ENCODE measurements around the gene SLC8A1. TPM values are rescaled to one million over a fixed set of nuclear protein-coding genes. Genes with fewer than 3 reads are reported as not detected.

Gene SLC8A1
- total RNA-seq, 2 donors from 2014 or later, result 23.2 to 28.2 TPM

GRCh38 chr2:40106061-40106460, 345.8 kb downstream of the SLC8A1 start:
- H3K27me3 ChIP-seq (replicated peaks; ENCODE audit: insufficient read depth), result no peaks in the 10 kb centered on the region
- H3K4me1 ChIP-seq (replicated peaks), result no peaks in the 10 kb centered on the region
- no peak overlapping the region for H3K27ac ChIP-seq
- intact Hi-C loops (cut with DNase I), result no loop called here
- DNase-seq (ENCODE audit: low spot score), result no peak
- no peak for TF ChIP-seq POLR2A (IDR thresholded peaks at IDR 0.05)
- TF ChIP-seq POLR2AphosphoS5 (IDR thresholded peaks at IDR 0.05), result no peak
- TF ChIP-seq CTCF (IDR thresholded peaks at IDR 0.05), result no peak
- H3K4me3 ChIP-seq, result no peak overlapping the region
- H3K9me3 ChIP-seq, result no peaks in the 10 kb centered on the region
- 87% methylated on average over 2 of the region's 2 CpGs for WGBS
- H3K36me3 ChIP-seq, result no peaks in the 10 kb centered on the region

- DNase-seq (ENCODE audit: low spot score), result no peak
- H3K27me3 ChIP-seq (replicated peaks; ENCODE audit: insufficient read depth), result no peaks in the 10 kb centered on the region
- intact Hi-C loops (cut with DNase I), result no loop called here
- no peaks in the 10 kb centered on the region for H3K9me3 ChIP-seq
- no peaks in the 10 kb centered on the region for H3K4me1 ChIP-seq (replicated peaks)
- no peaks in the 10 kb centered on the region for H3K36me3 ChIP-seq
- no peak overlapping the region for H3K4me3 ChIP-seq
- TF ChIP-seq CTCF (IDR thresholded peaks at IDR 0.05) (no peak), POLR2A (IDR thresholded peaks at IDR 0.05) (no peak), POLR2AphosphoS5 (IDR thresholded peaks at IDR 0.05) (no peak)
- WGBS, result 46% methylated on average over 5 of the region's 5 CpGs
- H3K27ac ChIP-seq, result no peak overlapping the region
Observed at GRCh38 chr2:40105593-40105992, 346.3 kb downstream of the SLC8A1 start.

- Histone ChIP-seq H3K36me3 (no peaks in the 10 kb centered on the region), H3K4me1 (replicated peaks) (no peaks in the 10 kb centered on the region), H3K27me3 (replicated peaks; ENCODE audit: insufficient read depth) (no peaks in the 10 kb centered on the region), H3K27ac (no peak overlapping the region), H3K9me3 (no peaks in the 10 kb centered on the region), H3K4me3 (no peak overlapping the region)
- DNase-seq (ENCODE audit: low spot score), result no peak
- intact Hi-C loops (cut with DNase I), result no loop called here
- no peak for TF ChIP-seq POLR2AphosphoS5 (IDR thresholded peaks at IDR 0.05)
- no peak for TF ChIP-seq CTCF (IDR thresholded peaks at IDR 0.05)
- TF ChIP-seq POLR2A (IDR thresholded peaks at IDR 0.05), result no peak
- WGBS, result 68% methylated on average over 2 of the region's 2 CpGs
Observed at GRCh38 chr2:40103590-40103989, 348.3 kb downstream of the SLC8A1 start.

- Histone ChIP-seq H3K36me3 (no peaks in the 10 kb centered on the region), H3K9me3 (no peaks in the 10 kb centered on the region), H3K27ac (no peak overlapping the region), H3K4me1 (replicated peaks) (no peaks in the 10 kb centered on the region), H3K4me3 (no peak overlapping the region), H3K27me3 (replicated peaks; ENCODE audit: insufficient read depth) (no peaks in the 10 kb centered on the region)
- TF ChIP-seq CTCF (IDR thresholded peaks at IDR 0.05) (no peak), POLR2AphosphoS5 (IDR thresholded peaks at IDR 0.05) (no peak), POLR2A (IDR thresholded peaks at IDR 0.05) (no peak)
- 76% methylated on average over 3 of the region's 3 CpGs for WGBS
- intact Hi-C loops (cut with DNase I), result no loop called here
- DNase-seq (ENCODE audit: low spot score), result no peak
Observed at GRCh38 chr2:40103163-40103562, 348.7 kb downstream of the SLC8A1 start.

- Histone ChIP-seq H3K4me3 (no peak overlapping the region), H3K36me3 (no peaks in the 10 kb centered on the region), H3K27me3 (replicated peaks; ENCODE audit: insufficient read depth) (no peaks in the 10 kb centered on the region), H3K9me3 (no peaks in the 10 kb centered on the region), H3K27ac (no peak overlapping the region), H3K4me1 (replicated peaks) (no peaks in the 10 kb centered on the region)
- intact Hi-C loops (cut with DNase I), result no loop called here
- DNase-seq (ENCODE audit: low spot score), result no peak
- TF ChIP-seq POLR2A (IDR thresholded peaks at IDR 0.05) (no peak), CTCF (IDR thresholded peaks at IDR 0.05) (no peak), POLR2AphosphoS5 (IDR thresholded peaks at IDR 0.05) (no peak)
- 92% methylated on average over 6 of the region's 6 CpGs for WGBS
Observed at GRCh38 chr2:40102447-40102846, 349.4 kb downstream of the SLC8A1 start.
